T-cell (primary cell): ENCODE measurements around the gene DOCK7. TPM values are rescaled to one million over a fixed set of nuclear protein-coding genes. Genes with fewer than 3 reads are reported as not detected.
A peak's percentile ranks its signal among the peaks of the same experiment; 100 is the strongest.

Experiments
- ATAC-seq, 4 experiments: fragments of 200-7000 bp in 3 of 4; fragments of 150-1000 bp in 1 of 4; cut with Tn5 transposase; replicated peaks in 1 of 4; 1 replicate in 3 of 4; 2 replicates in 1 of 4; pipeline ENCODE4 v1.10.0; 2021; ENCODE audit warnings: moderate library complexity in 3 of 4, mild to moderate bottlenecking in 2 of 4, moderate number of reproducible peaks in 1 of 4
- CTCF ChIA-PET, 2 donors: fragments of 300-600 bp; sonication (Branson Sonifier 250); formaldehyde crosslinking; loops; one replicate each; lab custom pipeline; 2022; ENCODE audit warnings: antibody characterized with exemption in 2 of 2; lab: Charles Lee
- POLR2A ChIA-PET, 2 donors: fragments of 300-600 bp; sonication (Branson Sonifier 250); formaldehyde crosslinking; loops; one replicate each; lab custom pipeline; 2022; ENCODE audit warnings: antibody characterized with exemption in 2 of 2; lab: Charles Lee
- DNase-seq, 35 experiments: peaks; one replicate each; pipeline versions ENCODE4 v3.0.0 to v3.0.0-alpha.2; 2013 to 2023
- H3K27ac ChIP-seq: one replicate; pipeline ENCODE4 v1.5.1; 2013; ENCODE audit warnings: low read length
- H3K27me3 ChIP-seq, 2 experiments: replicated peaks in 1 of 2; 1 replicate in 1 of 2; 2 replicates in 1 of 2; pipeline versions ENCODE4 v1.6.1 to v1.7.0; 2013; ENCODE audit warnings: low read length in 1 of 2, mixed read lengths in 1 of 2; ENCODE audit not compliant: control insufficient read depth in 2 of 2, insufficient read depth in 2 of 2; ENCODE audit errors: extremely low read depth in 1 of 2
- H3K36me3 ChIP-seq, 2 donors: 1 replicate in 1 of 2; 2 replicates in 1 of 2; pipeline versions ENCODE4 v1.6.1 to v1.7.0; 2013; ENCODE audit warnings: low read length in 1 of 2; ENCODE audit not compliant: control insufficient read depth in 2 of 2, insufficient read depth in 1 of 2; ENCODE audit errors: extremely low read depth in 1 of 2
- H3K4me1 ChIP-seq, 2 experiments: 1 replicate in 1 of 2; 2 replicates in 1 of 2; pipeline versions ENCODE4 v1.6.1 to v1.7.0; 2013; ENCODE audit warnings: low read length in 2 of 2, mixed read lengths in 1 of 2; ENCODE audit not compliant: insufficient read depth in 2 of 2, control insufficient read depth in 1 of 2; ENCODE audit errors: extremely low read depth in 1 of 2
- H3K4me3 ChIP-seq, 2 donors: 1 replicate in 1 of 2; 2 replicates in 1 of 2; pipeline versions ENCODE4 v1.5.1 to v1.7.0; 2013; ENCODE audit warnings: mild to moderate bottlenecking in 2 of 2, low read length in 1 of 2, moderate library complexity in 1 of 2; ENCODE audit not compliant: control insufficient read depth in 1 of 2; ENCODE audit errors: extremely low read depth in 1 of 2
- H3K9me3 ChIP-seq: 2 replicates; pipeline ENCODE4 v1.7.0; 2013
- H3K27ac Mint-ChIP-seq, 2 donors: one replicate each; pipeline ENCODE4 v1.8.0; 2020 to 2021; ENCODE audit warnings: mild to moderate bottlenecking in 2 of 2, mixed read lengths in 2 of 2
- H3K27me3 Mint-ChIP-seq, 2 donors: one replicate each; pipeline ENCODE4 v1.8.0; 2021 to 2022; ENCODE audit warnings: mixed read lengths in 2 of 2
- H3K36me3 Mint-ChIP-seq: one replicate; pipeline ENCODE4 v1.8.0; 2021; ENCODE audit warnings: mixed read lengths
- H3K4me1 Mint-ChIP-seq, 3 donors: one replicate each; pipeline ENCODE4 v1.8.0; 2020 to 2022; ENCODE audit warnings: mixed read lengths in 3 of 3, mild to moderate bottlenecking in 1 of 3
- H3K4me3 Mint-ChIP-seq, 3 donors: one replicate each; pipeline ENCODE4 v1.8.0; 2020 to 2022; ENCODE audit warnings: mild to moderate bottlenecking in 3 of 3, mixed read lengths in 3 of 3, moderate library complexity in 3 of 3
- H3K9me3 Mint-ChIP-seq, 3 donors: one replicate each; pipeline ENCODE4 v1.8.0; 2020 to 2022; ENCODE audit warnings: mixed read lengths in 3 of 3
- WGBS: methylation state at CpG from one replicate; pipeline ENCODE4 v1.1.5; 2013; ENCODE audit warnings: missing lambda C conversion rate; ENCODE audit not compliant: insufficient coverage; 5-methylcytosine and 5-hydroxymethylcytosine counted together
- total RNA-seq, 35 experiments: library from RNA in 6 of 35; stranded (reverse) in 6 of 35; fragments of 120-200 nt in 1 of 35; gene quantifications; one replicate each; pipeline versions ENCODE4 v1.2.1 to v1.2.4 and lab custom pipeline; 2013 to 2026

DOCK7 gene
- total RNA-seq, 5 donors from 2014 or later (not counting 1 experiment from before 2014, with no cell fraction given), result 8.2 to 25.6 (median 11.2) TPM

DNA sequence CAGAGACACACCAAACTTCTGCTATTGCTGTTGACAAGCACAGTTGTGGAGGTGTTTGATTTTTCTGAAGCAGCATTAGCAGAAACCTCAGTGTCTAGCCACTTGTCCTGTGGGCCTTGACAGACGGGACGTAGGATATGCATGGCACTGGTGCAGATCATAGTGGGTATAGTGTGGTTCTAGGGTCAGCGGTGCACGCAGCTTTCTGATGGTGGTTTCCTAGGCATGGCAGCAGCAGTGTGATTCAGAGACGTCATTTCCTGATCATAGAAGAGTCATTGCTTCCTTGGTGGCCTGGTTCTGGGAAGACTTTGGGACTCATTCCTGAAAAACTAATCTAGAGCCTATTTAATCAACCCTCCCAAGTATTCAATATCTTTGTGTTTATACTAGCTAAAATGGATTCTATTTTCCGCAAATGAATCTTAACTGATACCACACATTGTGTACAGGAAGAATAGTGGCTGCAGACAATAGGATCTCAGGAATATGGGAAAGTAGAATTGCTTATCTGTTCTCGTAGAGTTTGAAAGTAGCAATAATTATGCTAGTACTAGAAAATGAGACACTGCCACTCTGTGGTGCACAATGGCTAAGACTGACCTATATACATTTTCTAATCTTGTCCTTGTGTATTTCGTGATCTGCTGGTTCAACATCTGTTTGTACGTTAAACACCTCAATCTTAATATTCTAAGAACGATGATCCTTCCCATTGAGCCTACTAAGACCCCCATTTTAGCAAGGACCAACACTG, 254.1 kb downstream of the DOCK7 start:
- no peak overlapping the region for H3K27ac ChIP-seq
- POLR2A ChIA-PET, result no interaction called here
- DNase-seq (no peak), ATAC-seq (no peak)
- Mint-ChIP-seq H3K27me3 (peaks cover 0 to 12% of the 10 kb centered on the region in 2 donors), H3K4me3 (peak overlapping the region; percentile 28 to 97 (median 92)), H3K4me1 (peaks cover 18 to 25% (median 25%) of the 10 kb centered on the region in 3 donors), H3K36me3 (no peaks in the 10 kb centered on the region), H3K27ac (peak overlapping the region in 1 of 2 donors; percentile 55), H3K9me3 (no peaks in the 10 kb centered on the region)
- CTCF ChIA-PET, result no interaction called here
- 92% methylated on average over 4 of the region's 10 CpGs for WGBS
- no peaks in the 10 kb centered on the region for H3K36me3 ChIP-seq
- peaks cover 13 to 16% of the 10 kb centered on the region in 2 experiments for H3K4me1 ChIP-seq
- H3K9me3 ChIP-seq, result no peaks in the 10 kb centered on the region
- no peaks in the 10 kb centered on the region for H3K27me3 ChIP-seq
- H3K4me3 ChIP-seq, result no peak overlapping the region

DNA sequence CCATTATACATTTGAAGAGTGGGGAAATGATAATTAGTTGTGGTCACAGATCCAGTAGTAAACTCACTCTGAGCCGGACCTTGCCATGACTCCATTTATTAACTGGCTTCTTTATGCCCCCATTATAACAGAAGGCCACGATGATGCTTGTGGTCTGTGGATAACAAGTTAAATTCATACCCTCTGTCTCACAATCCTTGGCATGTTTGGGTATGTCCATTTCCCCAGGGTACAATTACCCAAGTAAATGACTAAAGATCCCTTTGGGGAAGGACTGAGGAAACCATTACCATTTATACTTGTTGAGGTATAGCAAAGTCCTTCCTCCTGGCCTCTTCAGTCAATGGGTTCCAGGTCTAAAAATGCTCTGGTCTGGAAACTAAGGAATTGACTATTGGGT, 258.6 kb downstream of the DOCK7 start:
- no peak overlapping the region for H3K4me3 ChIP-seq
- H3K27ac ChIP-seq, result no peak overlapping the region
- no peak overlapping the region for H3K27ac Mint-ChIP-seq
- no peak for DNase-seq
- H3K4me1 ChIP-seq, result no peaks in the 10 kb centered on the region
- CTCF ChIA-PET, result no interaction called here
- POLR2A ChIA-PET, result no interaction called here
- H3K9me3 Mint-ChIP-seq, result no peaks in the 10 kb centered on the region
- no peaks in the 10 kb centered on the region for H3K36me3 ChIP-seq
- peaks cover 0 to 12% of the 10 kb centered on the region in 2 donors for H3K27me3 Mint-ChIP-seq
- H3K27me3 ChIP-seq, result no peaks in the 10 kb centered on the region
- H3K4me1 Mint-ChIP-seq, result peaks cover 0 to 2% (median 0%) of the 10 kb centered on the region in 3 donors
- H3K4me3 Mint-ChIP-seq, result no peak overlapping the region
- H3K9me3 ChIP-seq, result no peaks in the 10 kb centered on the region
- no peaks in the 10 kb centered on the region for H3K36me3 Mint-ChIP-seq
- no CpG with 5 or more reads among the region's 2 CpGs for WGBS
- ATAC-seq, result no peak

DNA sequence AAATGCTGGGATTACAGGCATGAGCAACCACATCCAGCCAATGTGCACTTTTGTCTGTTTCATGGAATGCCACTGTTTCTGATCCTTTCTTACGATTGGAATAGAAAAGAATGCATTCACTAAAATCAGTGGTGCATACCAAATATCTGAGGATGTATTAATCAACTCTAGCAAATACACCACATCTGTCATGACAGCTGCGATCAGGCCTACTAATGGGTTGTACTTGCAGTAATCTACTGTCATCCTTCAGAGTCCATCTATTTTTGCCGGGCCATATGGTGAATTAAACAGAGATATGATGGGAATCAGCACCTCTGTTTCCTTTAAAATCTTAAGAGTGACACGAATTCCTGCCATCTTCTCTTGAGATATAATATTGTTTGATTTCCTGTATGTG, 259.8 kb downstream of the DOCK7 start:
- POLR2A ChIA-PET, result no interaction called here
- H3K27ac ChIP-seq, result no peak overlapping the region
- Mint-ChIP-seq H3K9me3 (no peaks in the 10 kb centered on the region), H3K4me3 (no peak overlapping the region), H3K27ac (no peak overlapping the region), H3K27me3 (peaks cover 0 to 12% of the 10 kb centered on the region in 2 donors), H3K36me3 (no peaks in the 10 kb centered on the region), H3K4me1 (no peaks in the 10 kb centered on the region)
- H3K4me3 ChIP-seq, result no peak overlapping the region
- H3K4me1 ChIP-seq, result no peaks in the 10 kb centered on the region
- H3K27me3 ChIP-seq, result no peaks in the 10 kb centered on the region
- H3K36me3 ChIP-seq, result no peaks in the 10 kb centered on the region
- ATAC-seq (no peak), DNase-seq (no peak)
- WGBS, result 83% methylated on average over 1 of the region's 4 CpGs
- no peaks in the 10 kb centered on the region for H3K9me3 ChIP-seq
- CTCF ChIA-PET, result no interaction called here

DNA sequence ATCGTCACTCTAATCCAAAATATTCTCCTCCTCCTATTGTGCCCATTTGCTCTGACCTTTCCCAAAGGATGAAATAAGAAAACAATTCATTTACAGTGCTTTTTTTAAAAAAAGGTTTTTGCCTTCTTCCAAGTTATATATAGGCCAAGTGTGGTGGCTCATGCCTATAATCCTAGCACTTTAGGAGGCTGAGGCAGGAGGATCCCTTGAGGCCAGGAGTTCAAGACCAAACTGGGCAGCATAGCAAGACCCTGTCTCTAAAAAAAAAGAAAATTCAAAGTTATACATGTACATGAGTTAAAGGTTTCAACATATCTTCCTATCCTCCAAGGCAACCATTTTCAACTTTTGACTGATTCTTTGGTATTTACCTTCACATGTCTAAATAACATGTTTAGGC, 261.4 kb downstream of the DOCK7 start:
- ChIA-PET CTCF (interaction anchor here in 1 of 2 donors (0.7 kb wide), 1 partner anchor 10 kb away, joined by 4 read pairs; no protein-coding TSS in a partner anchor), POLR2A (no interaction called here)
- Histone ChIP-seq H3K4me3 (no peak overlapping the region), H3K4me1 (no peaks in the 10 kb centered on the region), H3K9me3 (no peaks in the 10 kb centered on the region), H3K27me3 (no peaks in the 10 kb centered on the region), H3K27ac (no peak overlapping the region), H3K36me3 (no peaks in the 10 kb centered on the region)
- H3K27ac Mint-ChIP-seq, result no peak overlapping the region
- H3K4me1 Mint-ChIP-seq, result no peaks in the 10 kb centered on the region
- peaks cover 0 to 12% of the 10 kb centered on the region in 2 donors for H3K27me3 Mint-ChIP-seq
- DNase-seq (no peak), ATAC-seq (no peak)
- H3K9me3 Mint-ChIP-seq, result no peaks in the 10 kb centered on the region
- no peak overlapping the region for H3K4me3 Mint-ChIP-seq
- no CpG with 5 or more reads among the region's 1 CpG for WGBS
- no peaks in the 10 kb centered on the region for H3K36me3 Mint-ChIP-seq

DNA sequence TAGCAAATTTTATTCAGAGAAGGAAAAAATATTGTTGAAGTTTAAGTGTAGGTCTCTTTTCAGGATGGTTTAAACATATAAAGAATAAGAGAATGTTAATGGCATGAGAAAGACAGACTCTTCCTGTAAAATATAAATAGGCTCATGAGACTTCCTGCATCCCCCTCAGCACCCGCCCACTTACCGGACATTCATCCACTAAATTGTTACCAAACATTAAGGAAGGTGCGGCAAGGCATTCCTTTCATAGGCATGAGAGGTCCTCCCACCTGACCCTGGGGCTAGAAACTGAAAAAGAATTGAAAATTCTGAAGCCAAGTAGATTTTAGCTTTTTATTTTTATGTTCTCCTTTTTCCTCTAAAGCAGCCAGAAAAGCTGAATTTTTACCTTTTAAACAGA, 261.9 kb downstream of the DOCK7 start:
- ATAC-seq (no peak), DNase-seq (no peak)
- H3K4me3 ChIP-seq, result no peak overlapping the region
- H3K27ac ChIP-seq, result no peak overlapping the region
- no CpG with 5 or more reads among the region's 3 CpGs for WGBS
- POLR2A ChIA-PET, result interaction anchor here in 1 of 2 donors (0.6 kb wide), 1 partner anchor 422 kb away, joined by 4 read pairs; no protein-coding TSS in a partner anchor
- Mint-ChIP-seq H3K4me3 (no peak overlapping the region), H3K36me3 (no peaks in the 10 kb centered on the region), H3K27me3 (peaks cover 0 to 8% of the 10 kb centered on the region in 2 donors), H3K9me3 (no peaks in the 10 kb centered on the region), H3K27ac (no peak overlapping the region), H3K4me1 (no peaks in the 10 kb centered on the region)
- H3K9me3 ChIP-seq, result no peaks in the 10 kb centered on the region
- CTCF ChIA-PET, result no interaction called here
- no peaks in the 10 kb centered on the region for H3K27me3 ChIP-seq
- H3K4me1 ChIP-seq, result no peaks in the 10 kb centered on the region
- H3K36me3 ChIP-seq, result no peaks in the 10 kb centered on the region

DNA sequence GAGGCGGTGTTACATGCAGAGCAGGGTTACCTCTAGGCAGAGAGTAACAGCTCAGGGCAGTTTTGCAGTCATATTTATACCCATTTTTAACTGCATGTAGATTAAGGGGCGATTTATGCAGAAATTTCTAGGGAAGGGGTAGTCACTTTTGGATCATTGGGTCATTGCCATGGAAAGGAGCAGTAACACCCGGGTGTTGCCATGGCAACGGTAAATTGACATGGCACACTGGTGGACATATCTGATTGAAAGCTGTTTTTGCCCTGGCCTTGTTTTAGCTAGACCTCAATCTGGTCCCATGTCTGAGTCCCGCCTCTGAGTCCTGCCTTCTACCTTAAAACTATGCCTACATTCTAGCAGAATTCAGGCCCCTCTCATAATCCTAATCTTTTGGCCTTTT, 263.1 kb downstream of the DOCK7 start:
- no peak overlapping the region for H3K4me3 ChIP-seq
- no peaks in the 10 kb centered on the region for H3K4me1 ChIP-seq
- POLR2A ChIA-PET, result no interaction called here
- H3K27me3 ChIP-seq, result peaks cover 0 to 4% of the 10 kb centered on the region in 2 experiments
- DNase-seq (no peak), ATAC-seq (no peak)
- Mint-ChIP-seq H3K27ac (no peak overlapping the region), H3K4me3 (no peak overlapping the region), H3K27me3 (no peaks in the 10 kb centered on the region), H3K4me1 (no peaks in the 10 kb centered on the region), H3K36me3 (no peaks in the 10 kb centered on the region), H3K9me3 (no peaks in the 10 kb centered on the region)
- H3K27ac ChIP-seq, result no peak overlapping the region
- H3K36me3 ChIP-seq, result no peaks in the 10 kb centered on the region
- CTCF ChIA-PET, result no interaction called here
- WGBS, result 94% methylated on average over 3 of the region's 5 CpGs
- no peaks in the 10 kb centered on the region for H3K9me3 ChIP-seq
